Activated CD8-positive, alpha-beta T cell treated with anti-CD3 and anti-CD28 coated beads for 36 hours (primary cell): ENCODE results near the gene ARHGEF16. TPM values are rescaled to one million over a fixed set of nuclear protein-coding genes. Genes with fewer than 3 reads are reported as not detected.

Experiments
- ATAC-seq: fragments of 200-7000 bp; cut with Tn5 transposase; one replicate; pipeline ENCODE4 v1.10.0; 2021; ENCODE audit warnings: mild to moderate bottlenecking, moderate library complexity
- CTCF ChIA-PET: fragments of 350-600 bp; sonication (Branson Sonifier 250); formaldehyde crosslinking; loops from one replicate; lab custom pipeline; 2021; ENCODE audit warnings: antibody characterized with exemption; lab: Charles Lee
- POLR2A ChIA-PET: fragments of 350-600 bp; sonication (Branson Sonifier 250); formaldehyde crosslinking; loops from one replicate; lab custom pipeline; 2021; ENCODE audit warnings: antibody characterized with exemption; lab: Charles Lee
- DNase-seq: peaks from one replicate; pipeline ENCODE4 v3.0.0-alpha.2; 2020
- H3K27ac Mint-ChIP-seq: one replicate; pipeline ENCODE4 v1.8.0; 2021; ENCODE audit warnings: mild to moderate bottlenecking, mixed read lengths
- H3K27me3 Mint-ChIP-seq: one replicate; pipeline ENCODE4 v1.8.0; 2021; ENCODE audit warnings: mixed read lengths
- H3K36me3 Mint-ChIP-seq: one replicate; pipeline ENCODE4 v1.8.0; 2021; ENCODE audit warnings: low read depth, mixed read lengths
- H3K4me1 Mint-ChIP-seq: one replicate; pipeline ENCODE4 v1.8.0; 2021; ENCODE audit warnings: low read depth, mixed read lengths
- H3K4me3 Mint-ChIP-seq: one replicate; pipeline ENCODE4 v1.8.0; 2021; ENCODE audit warnings: mild to moderate bottlenecking, moderate library complexity, mixed read lengths
- H3K9me3 Mint-ChIP-seq: one replicate; pipeline ENCODE4 v1.8.0; 2021; ENCODE audit warnings: mixed read lengths
- intact Hi-C: fragments of 100-400 bp; cut with micrococcal nuclease; formaldehyde crosslinking; loops from one replicate; pipeline ENCODE4 v1.10.0; 2022
- total RNA-seq, 2 experiments: library from RNA; stranded (reverse); gene quantifications; one replicate each; pipeline ENCODE4 v1.2.3, GENCODE V29; 2021
- TF ChIP-seq, protein P1 (sequence below): fragments of 200-600 bp; IDR thresholded peaks from one replicate; pipeline ENCODE4 v1.8.0; 2022; ENCODE audit warnings: antibody characterized with exemption, mild to moderate bottlenecking

ARHGEF16 gene
- total RNA-seq, 2 experiments from 2014 or later, result not detected

- DNase-seq (no peak), ATAC-seq (no peak)
- Mint-ChIP-seq H3K4me3 (no peak overlapping the region), H3K27me3 (no peaks in the 10 kb centered on the region), H3K9me3 (no peaks in the 10 kb centered on the region), H3K36me3 (no peaks in the 10 kb centered on the region), H3K27ac (no peak overlapping the region), H3K4me1 (no peaks in the 10 kb centered on the region)
- CTCF ChIA-PET, result no interaction called here
- TF ChIP-seq, protein P1, sequence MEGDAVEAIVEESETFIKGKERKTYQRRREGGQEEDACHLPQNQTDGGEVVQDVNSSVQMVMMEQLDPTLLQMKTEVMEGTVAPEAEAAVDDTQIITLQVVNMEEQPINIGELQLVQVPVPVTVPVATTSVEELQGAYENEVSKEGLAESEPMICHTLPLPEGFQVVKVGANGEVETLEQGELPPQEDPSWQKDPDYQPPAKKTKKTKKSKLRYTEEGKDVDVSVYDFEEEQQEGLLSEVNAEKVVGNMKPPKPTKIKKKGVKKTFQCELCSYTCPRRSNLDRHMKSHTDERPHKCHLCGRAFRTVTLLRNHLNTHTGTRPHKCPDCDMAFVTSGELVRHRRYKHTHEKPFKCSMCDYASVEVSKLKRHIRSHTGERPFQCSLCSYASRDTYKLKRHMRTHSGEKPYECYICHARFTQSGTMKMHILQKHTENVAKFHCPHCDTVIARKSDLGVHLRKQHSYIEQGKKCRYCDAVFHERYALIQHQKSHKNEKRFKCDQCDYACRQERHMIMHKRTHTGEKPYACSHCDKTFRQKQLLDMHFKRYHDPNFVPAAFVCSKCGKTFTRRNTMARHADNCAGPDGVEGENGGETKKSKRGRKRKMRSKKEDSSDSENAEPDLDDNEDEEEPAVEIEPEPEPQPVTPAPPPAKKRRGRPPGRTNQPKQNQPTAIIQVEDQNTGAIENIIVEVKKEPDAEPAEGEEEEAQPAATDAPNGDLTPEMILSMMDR, result no peak
- intact Hi-C loops, result loop anchor here (10.0 kb wide), 1 partner anchor 415 kb away; no protein-coding TSS in a partner anchor
- POLR2A ChIA-PET, result no interaction called here
Measured at GRCh38 chr1:3429766-3430165, 24.7 kb upstream of the ARHGEF16 start.

GRCh38 chr1:3430406-3430805, 24.1 kb upstream of the ARHGEF16 start:
- ChIA-PET CTCF (no interaction called here), POLR2A (no interaction called here)
- Mint-ChIP-seq H3K27me3 (no peaks in the 10 kb centered on the region), H3K36me3 (no peaks in the 10 kb centered on the region), H3K4me3 (no peak overlapping the region), H3K9me3 (no peaks in the 10 kb centered on the region), H3K27ac (no peak overlapping the region), H3K4me1 (no peaks in the 10 kb centered on the region)
- ATAC-seq (no peak), DNase-seq (no peak)
- TF ChIP-seq, protein P1, result no peak
- intact Hi-C loops, result no loop called here

DNA sequence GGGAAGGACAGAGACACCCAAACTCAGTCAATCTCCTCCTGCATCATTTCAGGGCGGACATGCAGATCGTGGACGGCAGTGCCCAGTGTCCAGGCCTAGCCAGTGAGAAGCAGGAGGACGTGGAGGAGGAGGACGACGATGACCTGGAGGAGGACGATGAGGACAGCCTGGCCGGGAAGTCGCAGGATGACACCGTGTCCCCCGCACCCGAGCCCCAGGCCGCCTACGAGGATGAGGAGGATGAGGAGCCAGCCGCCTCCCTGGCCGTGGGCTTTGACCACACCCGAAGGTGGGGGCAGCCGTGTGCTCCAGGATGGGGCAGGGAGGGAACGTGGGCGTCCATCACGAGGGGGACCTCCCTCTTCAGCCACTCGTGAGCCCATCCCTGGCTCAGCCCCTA, 23.6 kb upstream of the ARHGEF16 start:
- intact Hi-C loops, result no loop called here
- ChIA-PET POLR2A (no interaction called here), CTCF (no interaction called here)
- Mint-ChIP-seq H3K27me3 (no peaks in the 10 kb centered on the region), H3K9me3 (no peaks in the 10 kb centered on the region), H3K27ac (no peak overlapping the region), H3K36me3 (no peaks in the 10 kb centered on the region), H3K4me3 (no peak overlapping the region), H3K4me1 (no peaks in the 10 kb centered on the region)
- DNase-seq, result no peak
- TF ChIP-seq, protein P1, result no peak
- no peak for ATAC-seq

- intact Hi-C loops, result no loop called here
- DNase-seq, result no peak
- Mint-ChIP-seq H3K27ac (no peak overlapping the region), H3K36me3 (no peaks in the 10 kb centered on the region), H3K4me3 (no peak overlapping the region), H3K9me3 (no peaks in the 10 kb centered on the region), H3K4me1 (no peaks in the 10 kb centered on the region), H3K27me3 (no peaks in the 10 kb centered on the region)
- CTCF ChIA-PET, result no interaction called here
- TF ChIP-seq, protein P1, result no peak
- no peak for ATAC-seq
- POLR2A ChIA-PET, result no interaction called here
Measured at GRCh38 chr1:3431266-3431665, 23.2 kb upstream of the ARHGEF16 start.

DNA sequence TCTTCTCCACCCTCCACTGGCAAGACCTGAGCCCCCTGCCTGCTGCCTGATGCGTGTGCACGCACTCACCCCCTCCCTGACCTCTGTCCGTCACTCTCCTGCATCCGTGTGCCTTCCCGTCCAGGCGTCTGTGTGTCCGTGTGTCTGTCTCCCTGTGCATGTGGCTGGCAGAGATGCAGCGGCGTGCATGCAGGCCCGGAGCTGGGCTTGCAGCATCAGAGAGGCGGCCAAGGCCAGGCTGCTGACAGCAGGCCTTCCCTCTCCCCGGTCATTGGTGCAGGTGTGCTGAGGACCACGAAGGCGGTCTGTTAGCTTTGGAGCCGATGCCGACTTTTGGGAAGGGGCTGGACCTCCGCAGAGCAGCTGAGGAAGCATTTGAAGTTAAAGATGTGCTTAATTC, 22.8 kb upstream of the ARHGEF16 start:
- ChIA-PET POLR2A (no interaction called here), CTCF (no interaction called here)
- H3K27ac Mint-ChIP-seq, result no peak overlapping the region
- no peak overlapping the region for H3K4me3 Mint-ChIP-seq
- ATAC-seq (no peak), DNase-seq (no peak)
- H3K27me3 Mint-ChIP-seq, result no peaks in the 10 kb centered on the region
- intact Hi-C loops, result no loop called here
- TF ChIP-seq, protein P1, result no peak
- no peaks in the 10 kb centered on the region for H3K9me3 Mint-ChIP-seq
- H3K36me3 Mint-ChIP-seq, result no peaks in the 10 kb centered on the region
- no peaks in the 10 kb centered on the region for H3K4me1 Mint-ChIP-seq
